Measurements from ENCODE around the gene MRTFB.

Gene MRTFB

GRCh38 chr16:14280541-14280940, 209.4 kb downstream of the MRTFB start:
- no peak overlapping the region for H3K4me3 Mint-ChIP-seq
- H3K36me3 Mint-ChIP-seq, result no peaks in the 10 kb centered on the region
- peaks cover 12% of the 10 kb centered on the region for H3K4me1 Mint-ChIP-seq
- no peaks in the 10 kb centered on the region for H3K9me3 Mint-ChIP-seq
- H3K27me3 Mint-ChIP-seq, result no peaks in the 10 kb centered on the region
- no peak overlapping the region for H3K27ac Mint-ChIP-seq

- H3K4me1 Mint-ChIP-seq, result peaks cover 18% of the 10 kb centered on the region
- H3K36me3 Mint-ChIP-seq, result no peaks in the 10 kb centered on the region
- no peak overlapping the region for H3K4me3 Mint-ChIP-seq
- H3K9me3 Mint-ChIP-seq, result no peaks in the 10 kb centered on the region
- no peak overlapping the region for H3K27ac Mint-ChIP-seq
- no peaks in the 10 kb centered on the region for H3K27me3 Mint-ChIP-seq
These were observed 212.7 kb downstream of the MRTFB start for GRCh38 chr16:14283786-14284185.

- Mint-ChIP-seq H3K4me3 (peak overlapping the region; percentile 24), H3K36me3 (peaks cover 2% of the 10 kb centered on the region), H3K4me1 (peaks cover 18% of the 10 kb centered on the region), H3K9me3 (peaks cover 5% of the 10 kb centered on the region), H3K27me3 (no peaks in the 10 kb centered on the region), H3K27ac (peak overlapping the region; percentile 65)
These were observed 213.3 kb downstream of the MRTFB start for GRCh38 chr16:14284371-14284770.

GRCh38 chr16:14284930-14285512, 213.9 kb downstream of the MRTFB start:
- Mint-ChIP-seq H3K27me3 (no peaks in the 10 kb centered on the region), H3K4me1 (peaks cover 18% of the 10 kb centered on the region), H3K27ac (peak overlapping the region; percentile 96)

GRCh38 chr16:14285513-14286367, 214.6 kb downstream of the MRTFB start:
- peaks cover 5% of the 10 kb centered on the region for H3K9me3 Mint-ChIP-seq
- peaks cover 3% of the 10 kb centered on the region for H3K36me3 Mint-ChIP-seq
- peaks cover 18% of the 10 kb centered on the region for H3K4me1 Mint-ChIP-seq
- peak overlapping the region; percentile 96 for H3K27ac Mint-ChIP-seq
- H3K4me3 Mint-ChIP-seq, result peak overlapping the region; percentile 93
- H3K27me3 Mint-ChIP-seq, result no peaks in the 10 kb centered on the region

More at GRCh38 chr16:14284930-14285512, 213.9 kb downstream of the MRTFB start:
- peak overlapping the region; percentile 93 for H3K4me3 Mint-ChIP-seq
- H3K9me3 Mint-ChIP-seq, result peaks cover 5% of the 10 kb centered on the region
- peaks cover 2% of the 10 kb centered on the region for H3K36me3 Mint-ChIP-seq

GRCh38 chr16:14286368-14287230, 215.5 kb downstream of the MRTFB start:
- Mint-ChIP-seq H3K36me3 (peaks cover 3% of the 10 kb centered on the region), H3K4me1 (peaks cover 18% of the 10 kb centered on the region), H3K4me3 (peak overlapping the region; percentile 70), H3K27ac (peak overlapping the region; percentile 96), H3K27me3 (no peaks in the 10 kb centered on the region), H3K9me3 (peaks cover 5% of the 10 kb centered on the region)

- peaks cover 5% of the 10 kb centered on the region for H3K9me3 Mint-ChIP-seq
- H3K27me3 Mint-ChIP-seq, result no peaks in the 10 kb centered on the region
- H3K27ac Mint-ChIP-seq, result no peak overlapping the region
- peaks cover 3% of the 10 kb centered on the region for H3K36me3 Mint-ChIP-seq
- H3K4me1 Mint-ChIP-seq, result peaks cover 12% of the 10 kb centered on the region
- H3K4me3 Mint-ChIP-seq, result no peak overlapping the region
These were observed 218.7 kb downstream of the MRTFB start for GRCh38 chr16:14289692-14290340.

- Mint-ChIP-seq H3K27ac (no peak overlapping the region), H3K36me3 (peaks cover 3% of the 10 kb centered on the region), H3K4me1 (peaks cover 6% of the 10 kb centered on the region), H3K9me3 (peaks cover 5% of the 10 kb centered on the region), H3K27me3 (no peaks in the 10 kb centered on the region), H3K4me3 (no peak overlapping the region)
These were observed 220.2 kb downstream of the MRTFB start for GRCh38 chr16:14291286-14291685.

- H3K36me3 Mint-ChIP-seq, result peaks cover 3% of the 10 kb centered on the region
- H3K27me3 Mint-ChIP-seq, result no peaks in the 10 kb centered on the region
- no peak overlapping the region for H3K4me3 Mint-ChIP-seq
- no peaks in the 10 kb centered on the region for H3K4me1 Mint-ChIP-seq
- H3K27ac Mint-ChIP-seq, result peak overlapping the region; percentile 59
- peaks cover 5% of the 10 kb centered on the region for H3K9me3 Mint-ChIP-seq
These were observed 221.1 kb downstream of the MRTFB start for GRCh38 chr16:14292051-14292825.

GRCh38 chr16:14296663-14297062, 225.5 kb downstream of the MRTFB start:
- H3K27ac Mint-ChIP-seq, result no peak overlapping the region
- H3K4me1 Mint-ChIP-seq, result peaks cover 11% of the 10 kb centered on the region
- H3K9me3 Mint-ChIP-seq, result no peaks in the 10 kb centered on the region

GRCh38 chr16:14298374-14299122, 227.4 kb downstream of the MRTFB start:
- H3K4me1 Mint-ChIP-seq, result peaks cover 19% of the 10 kb centered on the region
- no peaks in the 10 kb centered on the region for H3K27me3 Mint-ChIP-seq
- no peak overlapping the region for H3K4me3 Mint-ChIP-seq

More at GRCh38 chr16:14296663-14297062, 225.5 kb downstream of the MRTFB start:
- Mint-ChIP-seq H3K27me3 (no peaks in the 10 kb centered on the region), H3K36me3 (no peaks in the 10 kb centered on the region), H3K4me3 (no peak overlapping the region)

GRCh38 chr16:14300705-14301168, 229.6 kb downstream of the MRTFB start:
- no peaks in the 10 kb centered on the region for H3K27me3 Mint-ChIP-seq
- no peaks in the 10 kb centered on the region for H3K9me3 Mint-ChIP-seq
- peaks cover 22% of the 10 kb centered on the region for H3K4me1 Mint-ChIP-seq
- H3K4me3 Mint-ChIP-seq, result peak overlapping the region; percentile 87
- H3K27ac Mint-ChIP-seq, result peak overlapping the region; percentile 35
- H3K36me3 Mint-ChIP-seq, result no peaks in the 10 kb centered on the region

More at GRCh38 chr16:14298374-14299122, 227.4 kb downstream of the MRTFB start:
- Mint-ChIP-seq H3K9me3 (no peaks in the 10 kb centered on the region), H3K36me3 (no peaks in the 10 kb centered on the region), H3K27ac (no peak overlapping the region)

- Mint-ChIP-seq H3K36me3 (no peaks in the 10 kb centered on the region), H3K27ac (peak overlapping the region; percentile 86), H3K4me1 (peaks cover 27% of the 10 kb centered on the region), H3K9me3 (no peaks in the 10 kb centered on the region), H3K4me3 (peak overlapping the region; percentile 87), H3K27me3 (no peaks in the 10 kb centered on the region)
These were observed 230.3 kb downstream of the MRTFB start for GRCh38 chr16:14301169-14302030.

All from activated naive CD4-positive, alpha-beta T cell treated with anti-CD3 and anti-CD28 coated beads, Interleukin-2, amount 50 U/mL, for 24 hours (primary cell).